HG03060 (cell line): ENCODE data around the gene ANO1.

Experiments used
- ATAC-seq: cut with Tn5 transposase; IDR thresholded peaks from one replicate; pipeline ENCODE4 v1.9.1; 2021; ENCODE audit warnings: low read depth, moderate number of reproducible peaks; ENCODE audit not compliant: unreplicated experiment

Gene ANO1

GRCh38 chr11:70049045-70049444, 29.1 kb upstream of the ANO1 start:
- ATAC-seq: no peak

- no peak for ATAC-seq
Measured at GRCh38 chr11:70050243-70050642, 27.9 kb upstream of the ANO1 start.

GRCh38 chr11:70054004-70054403, 24.1 kb upstream of the ANO1 start:
- no peak for ATAC-seq

- no peak for ATAC-seq
Measured at GRCh38 chr11:70055444-70055843, 22.7 kb upstream of the ANO1 start.

GRCh38 chr11:70057080-70057479, 21.0 kb upstream of the ANO1 start:
- ATAC-seq: no peak

GRCh38 chr11:70059971-70060370, 18.1 kb upstream of the ANO1 start:
- no peak for ATAC-seq

GRCh38 chr11:70060611-70061293, 17.4 kb upstream of the ANO1 start:
- ATAC-seq: no peak

GRCh38 chr11:70061734-70062133, 16.4 kb upstream of the ANO1 start:
- ATAC-seq: no peak

- no peak for ATAC-seq
Measured at GRCh38 chr11:70063121-70063520, 15.0 kb upstream of the ANO1 start.

GRCh38 chr11:70063555-70063954, 14.6 kb upstream of the ANO1 start:
- ATAC-seq: no peak

- no peak for ATAC-seq
Measured at GRCh38 chr11:70064008-70064725, 13.9 kb upstream of the ANO1 start.

- no peak for ATAC-seq
Measured at GRCh38 chr11:70064726-70065317, 13.3 kb upstream of the ANO1 start.

GRCh38 chr11:70065318-70066135, 12.6 kb upstream of the ANO1 start:
- no peak for ATAC-seq

- ATAC-seq: no peak
Measured at GRCh38 chr11:70066136-70066520, 12.0 kb upstream of the ANO1 start.

- ATAC-seq: no peak
Measured at GRCh38 chr11:70066628-70067027, 11.5 kb upstream of the ANO1 start.

GRCh38 chr11:70067036-70067435, 11.1 kb upstream of the ANO1 start:
- no peak for ATAC-seq

GRCh38 chr11:70067591-70068341, 10.4 kb upstream of the ANO1 start:
- no peak for ATAC-seq

- no peak for ATAC-seq
Measured at GRCh38 chr11:70068345-70068744, 9.8 kb upstream of the ANO1 start.

GRCh38 chr11:70068950-70069349, 9.2 kb upstream of the ANO1 start:
- no peak for ATAC-seq

GRCh38 chr11:70070706-70071105, 7.4 kb upstream of the ANO1 start:
- ATAC-seq: no peak
